ENCODE measurements around the gene DNASE1L2.
A peak's percentile ranks its signal among the peaks of the same experiment; 100 is the strongest.

The DNASE1L2 gene

GRCh38 chr16:2284001-2284770 lies 47.9 kb downstream of the DNASE1L2 start:
- no peak overlapping the region for H3K4me2 ChIP-seq
- H3K36me3 ChIP-seq = peaks cover 0 to 15% (median 0%) of the 10 kb centered on the region in 11 experiments; a peak in 5 of 22 replicates
- H4K20me1 ChIP-seq = peaks cover 0 to 2% (median 0%) of the 10 kb centered on the region in 11 experiments; a peak in 2 of 22 replicates
- no peak overlapping the region for H3K4me3 ChIP-seq
- no peak overlapping the region for H3K27ac ChIP-seq
- no peak for TF ChIP-seq Cebpa-rat (IDR thresholded peaks at IDR 0.05)
- H3K4me1 ChIP-seq = peaks cover 0 to 13% (median 12%) of the 10 kb centered on the region in 10 experiments; a peak in 15 of 20 replicates
- no peaks in the 10 kb centered on the region for H3K27me3 ChIP-seq
- no peak overlapping the region for H3K9ac ChIP-seq
- H3K9me3 ChIP-seq (replicated peaks in 1 of 11) = no peaks in the 10 kb centered on the region

GRCh38 chr16:2284797-2285576 lies 48.7 kb downstream of the DNASE1L2 start:
- no peak for TF ChIP-seq Cebpa-rat (IDR thresholded peaks at IDR 0.05)
- no peak overlapping the region for H3K27ac ChIP-seq
- no peak overlapping the region for H3K4me3 ChIP-seq
- H3K9ac ChIP-seq = no peak overlapping the region
- peaks cover 0 to 15% (median 0%) of the 10 kb centered on the region in 11 experiments; a peak in 5 of 22 replicates for H3K36me3 ChIP-seq
- no peaks in the 10 kb centered on the region for H3K27me3 ChIP-seq
- H3K9me3 ChIP-seq (replicated peaks in 1 of 11) = no peaks in the 10 kb centered on the region
- peaks cover 0 to 17% (median 12%) of the 10 kb centered on the region in 10 experiments; a peak in 15 of 20 replicates for H3K4me1 ChIP-seq
- no peak overlapping the region for H3K4me2 ChIP-seq
- no peaks in the 10 kb centered on the region; a peak in 2 of 22 replicates for H4K20me1 ChIP-seq

- peaks cover 0 to 15% (median 0%) of the 10 kb centered on the region in 11 experiments; a peak in 5 of 22 replicates for H3K36me3 ChIP-seq
- no peaks in the 10 kb centered on the region for H3K9me3 ChIP-seq (replicated peaks in 1 of 11)
- H3K4me1 ChIP-seq = peaks cover 0 to 18% (median 12%) of the 10 kb centered on the region in 10 experiments; a peak in 15 of 20 replicates
- no peak for TF ChIP-seq Cebpa-rat (IDR thresholded peaks at IDR 0.05)
- no peak overlapping the region for H3K4me2 ChIP-seq
- no peak overlapping the region for H3K9ac ChIP-seq
- no peaks in the 10 kb centered on the region; a peak in 2 of 22 replicates for H4K20me1 ChIP-seq
- H3K27ac ChIP-seq = no peak overlapping the region
- H3K4me3 ChIP-seq = no peak overlapping the region
- H3K27me3 ChIP-seq = no peaks in the 10 kb centered on the region
Measured at GRCh38 chr16:2285731-2286191, 49.5 kb downstream of the DNASE1L2 start.

- Histone ChIP-seq H3K4me2 (no peak overlapping the region), H3K4me3 (no peak overlapping the region), H3K4me1 (peaks cover 0 to 18% (median 12%) of the 10 kb centered on the region in 10 experiments; a peak in 15 of 20 replicates), H3K36me3 (peaks cover 0 to 15% (median 0%) of the 10 kb centered on the region in 11 experiments; a peak in 5 of 22 replicates), H3K27ac (no peak overlapping the region), H3K9me3 (replicated peaks in 1 of 11) (no peaks in the 10 kb centered on the region), H3K27me3 (no peaks in the 10 kb centered on the region), H4K20me1 (no peaks in the 10 kb centered on the region; a peak in 2 of 22 replicates), H3K9ac (no peak overlapping the region)
- TF ChIP-seq Cebpa-rat (IDR thresholded peaks at IDR 0.05) = no peak
Measured at GRCh38 chr16:2286550-2286949, 50.3 kb downstream of the DNASE1L2 start.

DNA sequence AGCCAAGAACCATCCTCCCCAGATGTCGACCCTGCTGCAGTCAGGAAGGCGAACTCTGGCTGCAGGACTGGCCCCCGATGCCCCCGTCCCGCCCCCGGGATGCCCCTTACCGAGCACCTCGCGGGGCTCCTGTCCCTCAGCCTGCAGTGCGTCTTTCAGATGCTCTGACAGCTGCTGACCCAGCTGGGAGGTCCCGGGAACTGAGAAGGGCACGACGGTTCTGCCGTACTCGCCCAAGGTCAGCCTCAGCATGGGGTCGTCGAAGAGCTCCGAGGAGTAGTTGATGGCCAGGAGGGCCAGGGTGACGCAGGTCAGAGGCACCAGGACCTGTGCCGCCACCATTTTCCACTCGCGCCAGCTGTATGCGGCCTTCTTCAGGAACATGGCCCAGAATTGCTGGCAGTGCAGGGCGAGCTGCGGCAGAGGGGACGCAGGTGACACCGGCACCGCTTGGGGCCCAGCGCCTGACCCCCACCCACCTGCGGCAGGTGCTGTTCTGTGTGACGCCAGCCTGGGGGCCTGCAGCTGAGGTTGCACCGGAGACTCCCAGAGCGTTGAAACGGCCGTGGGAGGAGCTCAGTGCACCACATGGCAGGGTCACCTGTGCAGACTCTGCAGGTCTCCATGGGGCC lies 51.8 kb downstream of the DNASE1L2 start:
- H3K4me2 ChIP-seq = peak overlapping the region in 9 of 11 experiments; percentile 31 to 58 (median 40); a peak in 11 of 22 replicates
- H3K36me3 ChIP-seq = peaks cover 0 to 15% (median 0%) of the 10 kb centered on the region in 11 experiments; a peak in 5 of 22 replicates
- H3K9ac ChIP-seq = no peak overlapping the region
- H3K27me3 ChIP-seq = no peaks in the 10 kb centered on the region
- H3K9me3 ChIP-seq (replicated peaks in 1 of 11) = no peaks in the 10 kb centered on the region
- H3K4me3 ChIP-seq = no peak overlapping the region
- no peak for TF ChIP-seq Cebpa-rat (IDR thresholded peaks at IDR 0.05)
- H4K20me1 ChIP-seq = no peaks in the 10 kb centered on the region; a peak in 2 of 22 replicates
- peak overlapping the region in 1 of 11 experiments; percentile 23; a peak in 1 of 22 replicates for H3K27ac ChIP-seq
- H3K4me1 ChIP-seq = peaks cover 0 to 18% (median 12%) of the 10 kb centered on the region in 10 experiments; a peak in 15 of 20 replicates
